ENCODE data around the gene EPB42. TPM values are rescaled to one million over a fixed set of nuclear protein-coding genes. Genes with fewer than 3 reads are reported as not detected.
"Not testable (repeated sequence)": the region's sequence is repeated elsewhere in the genome, so short reads cannot be mapped to it uniquely, and the experiment has no call there.

Gene EPB42
- total and polyA plus RNA-seq, 7 donors, result 0.52 TPM; not detected in 6

DNA sequence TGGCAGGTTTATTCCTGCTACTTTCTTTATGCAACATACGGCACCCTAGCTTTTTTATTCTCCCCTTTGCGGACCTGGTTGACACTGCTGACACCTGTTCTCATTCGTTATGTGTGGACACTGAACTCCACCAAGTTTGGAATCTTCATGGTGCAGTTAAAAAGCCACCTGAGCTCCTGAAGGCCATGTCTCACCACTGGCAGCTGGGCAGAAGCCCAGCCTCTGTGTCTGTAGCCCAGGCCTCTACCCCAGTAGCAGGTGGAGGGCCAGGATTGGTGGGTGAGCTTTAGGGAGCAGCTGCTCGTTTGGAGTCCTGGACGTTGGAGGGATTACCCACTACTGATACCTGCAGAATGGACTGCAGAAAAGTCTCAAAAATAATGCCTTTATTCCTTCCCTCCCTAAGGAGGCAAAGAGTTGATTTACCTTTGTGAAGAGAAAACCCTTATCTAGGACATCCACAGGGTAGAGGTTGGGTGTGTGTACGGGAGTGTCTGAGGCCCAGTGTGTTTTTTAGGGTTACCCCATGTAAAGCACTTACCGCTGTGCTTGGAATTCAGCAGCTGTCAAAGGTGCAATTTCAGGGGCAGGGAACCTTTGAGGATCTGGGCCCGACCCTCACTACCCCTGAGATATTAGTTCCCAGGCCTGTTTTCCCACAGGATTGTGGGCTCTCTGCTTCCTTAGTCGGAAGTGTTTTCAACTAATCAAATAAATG is 36.3 kb downstream of the EPB42 start:
- H3K27ac ChIP-seq, result peak overlapping the region; percentile 88
- DNase-seq (no peak), ATAC-seq (peak in 2 of 4 donors; percentile 0 to 1)
- H3K4me1 ChIP-seq, result peaks cover 38% of the 10 kb centered on the region
- intact Hi-C loops (cut with DNase I), result loop anchor here in 1 of 2 donors (5.0 kb wide), 2 partner anchors 77 to 98 kb away; partner anchors contain the start of gene UBR1
- TF ChIP-seq, protein P1, sequence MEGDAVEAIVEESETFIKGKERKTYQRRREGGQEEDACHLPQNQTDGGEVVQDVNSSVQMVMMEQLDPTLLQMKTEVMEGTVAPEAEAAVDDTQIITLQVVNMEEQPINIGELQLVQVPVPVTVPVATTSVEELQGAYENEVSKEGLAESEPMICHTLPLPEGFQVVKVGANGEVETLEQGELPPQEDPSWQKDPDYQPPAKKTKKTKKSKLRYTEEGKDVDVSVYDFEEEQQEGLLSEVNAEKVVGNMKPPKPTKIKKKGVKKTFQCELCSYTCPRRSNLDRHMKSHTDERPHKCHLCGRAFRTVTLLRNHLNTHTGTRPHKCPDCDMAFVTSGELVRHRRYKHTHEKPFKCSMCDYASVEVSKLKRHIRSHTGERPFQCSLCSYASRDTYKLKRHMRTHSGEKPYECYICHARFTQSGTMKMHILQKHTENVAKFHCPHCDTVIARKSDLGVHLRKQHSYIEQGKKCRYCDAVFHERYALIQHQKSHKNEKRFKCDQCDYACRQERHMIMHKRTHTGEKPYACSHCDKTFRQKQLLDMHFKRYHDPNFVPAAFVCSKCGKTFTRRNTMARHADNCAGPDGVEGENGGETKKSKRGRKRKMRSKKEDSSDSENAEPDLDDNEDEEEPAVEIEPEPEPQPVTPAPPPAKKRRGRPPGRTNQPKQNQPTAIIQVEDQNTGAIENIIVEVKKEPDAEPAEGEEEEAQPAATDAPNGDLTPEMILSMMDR (IDR thresholded peaks at IDR 0.05), result no peak
- peaks cover 2 to 7% of the 10 kb centered on the region in 2 donors for H3K36me3 ChIP-seq (ENCODE audit: insufficient read depth in 1 of 2, low read depth in 1 of 2)
- H3K27me3 ChIP-seq (ENCODE audit: insufficient read depth in 3 of 3, low read length in 2 of 3), result no peaks in the 10 kb centered on the region
- H3K4me3 ChIP-seq, result peak overlapping the region; percentile 88
- no peaks in the 10 kb centered on the region for H3K9me3 ChIP-seq
- 47 to 58% (median 49%) methylated on average over 9 of the region's 9 CpGs for WGBS, 3 donors

DNA sequence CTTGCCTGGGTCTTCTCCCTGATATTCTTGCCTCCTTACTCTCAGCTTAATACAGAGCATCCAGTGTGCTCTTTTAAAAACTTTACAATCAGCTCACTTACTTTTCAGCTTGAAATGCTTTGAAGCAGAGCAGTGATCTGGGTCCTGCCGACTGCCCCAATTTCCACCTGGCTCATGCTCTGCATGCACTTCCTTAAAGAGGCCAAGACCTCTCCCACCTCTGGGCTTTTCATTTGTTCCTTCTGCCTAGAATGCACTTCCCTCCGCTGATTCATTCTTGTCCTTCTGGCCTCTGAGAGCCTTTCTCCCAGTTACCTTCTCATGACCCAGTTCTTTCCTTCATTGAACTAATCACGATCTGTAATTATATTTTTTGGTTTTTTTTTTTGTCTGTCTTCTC is 37.5 kb downstream of the EPB42 start:
- Histone ChIP-seq H3K36me3 (ENCODE audit: insufficient read depth in 1 of 2, low read depth in 1 of 2) (peaks cover 0 to under 1% of the 10 kb centered on the region in 2 donors), H3K27me3 (ENCODE audit: insufficient read depth in 3 of 3, low read length in 2 of 3) (no peaks in the 10 kb centered on the region), H3K27ac (no peak overlapping the region), H3K9me3 (no peaks in the 10 kb centered on the region), H3K4me1 (peaks cover 32% of the 10 kb centered on the region), H3K4me3 (no peak overlapping the region)
- intact Hi-C loops (cut with DNase I), result loop anchor here in 1 of 2 donors (5.0 kb wide), 1 partner anchor 76 kb away; the partner anchor contains the start of gene UBR1
- DNase-seq (no peak), ATAC-seq (no peak)
- 61 to 83% (median 71%) methylated on average over 3 of the region's 3 CpGs for WGBS, 3 donors
- TF ChIP-seq, protein P1 (IDR thresholded peaks at IDR 0.05), result no peak

DNA sequence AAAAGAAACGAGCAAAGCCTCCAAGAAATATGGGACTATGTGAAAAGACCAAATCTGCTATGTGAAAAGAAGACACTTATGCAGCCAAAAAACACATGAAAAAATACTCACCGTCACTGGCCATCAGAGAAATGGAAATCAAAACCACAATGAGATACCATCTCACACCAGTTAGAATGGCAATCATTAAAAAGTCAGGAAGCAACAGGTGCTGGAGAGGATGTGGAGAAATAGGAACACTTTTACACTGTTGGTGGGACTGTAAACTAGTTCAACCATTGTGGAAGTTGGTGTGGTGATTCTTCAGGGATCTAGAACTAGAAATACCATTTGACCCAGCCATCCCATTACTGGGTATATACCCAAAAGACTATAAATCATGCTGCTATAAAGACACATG is 43.7 kb downstream of the EPB42 start:
- H3K4me3 ChIP-seq; intact Hi-C loops (cut with DNase I); H3K27me3 ChIP-seq (ENCODE audit: insufficient read depth in 3 of 3, low read length in 2 of 3); H3K4me1 ChIP-seq; ATAC-seq; H3K9me3 ChIP-seq; DNase-seq; H3K27ac ChIP-seq: not testable (repeated sequence)
- H3K36me3 ChIP-seq (ENCODE audit: insufficient read depth in 1 of 2, low read depth in 1 of 2), result peaks cover 0 to 36% of the 10 kb centered on the region in 2 donors
- 91 to 95% (median 93%) methylated on average over 2 of the region's 2 CpGs for WGBS, 3 donors

DNA sequence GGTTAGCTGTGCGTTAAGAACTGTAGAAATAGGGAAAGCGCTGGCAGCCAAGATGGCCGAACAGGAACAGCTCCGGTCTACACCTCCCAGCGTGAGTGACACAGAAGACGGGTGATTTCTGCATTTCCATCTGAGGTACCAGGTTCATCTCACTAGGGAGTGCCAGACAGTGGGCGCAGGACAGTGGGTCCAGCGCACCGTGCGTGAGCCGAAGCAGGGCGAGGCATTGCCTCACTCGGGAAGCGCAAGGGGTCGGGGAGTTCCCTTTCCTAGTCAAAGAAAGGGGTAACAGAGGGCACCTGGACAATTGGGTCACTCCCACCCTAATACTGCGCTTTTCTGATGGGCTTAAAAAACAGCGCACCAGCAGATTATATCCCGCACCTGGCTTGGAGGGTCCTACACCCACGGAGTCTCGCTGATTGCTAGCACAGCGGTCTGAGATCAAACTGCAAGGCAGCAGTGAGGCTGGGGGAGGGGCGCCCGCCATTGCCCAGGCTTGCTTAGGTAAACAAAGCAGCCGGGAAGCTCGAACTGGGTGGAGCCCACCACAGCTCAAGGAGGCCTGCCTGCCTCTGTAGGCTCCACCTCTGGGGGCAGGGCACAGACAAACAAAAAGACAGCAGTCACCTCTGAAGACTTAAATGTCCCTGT is 45.0 kb downstream of the EPB42 start:
- H3K4me3 ChIP-seq; ATAC-seq; intact Hi-C loops (cut with DNase I); H3K9me3 ChIP-seq; DNase-seq; H3K4me1 ChIP-seq; H3K27ac ChIP-seq; H3K27me3 ChIP-seq (ENCODE audit: insufficient read depth in 3 of 3, low read length in 2 of 3): not testable (repeated sequence)
- H3K36me3 ChIP-seq (ENCODE audit: insufficient read depth in 1 of 2, low read depth in 1 of 2), result peaks cover 0 to 46% of the 10 kb centered on the region in 2 donors
- 96 to 98% (median 97%) methylated on average over 21 to 23 of the region's 25 CpGs for WGBS, 3 donors

DNA sequence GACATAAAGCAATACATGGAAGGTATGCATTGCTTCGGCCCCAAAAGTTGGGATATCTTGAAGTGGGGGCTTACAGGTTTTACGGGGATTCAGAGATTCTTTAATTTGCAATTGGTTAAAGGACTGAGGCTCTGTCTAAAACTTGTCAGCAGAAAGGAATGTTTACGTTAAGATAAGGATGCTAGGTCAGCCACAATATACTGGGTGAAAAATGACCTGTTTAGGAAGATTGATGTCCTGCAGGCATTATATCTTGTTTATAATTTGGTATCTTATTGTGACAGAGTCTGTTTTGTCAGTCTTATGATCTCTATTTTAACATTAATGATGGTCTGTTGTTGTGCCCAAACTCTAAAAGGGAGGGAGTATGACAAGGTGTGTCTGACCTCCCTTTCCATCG is 50.9 kb downstream of the EPB42 start:
- TF ChIP-seq, protein P1 (IDR thresholded peaks at IDR 0.05), result no peak
- peaks cover 0 to 55% of the 10 kb centered on the region in 2 donors for H3K36me3 ChIP-seq (ENCODE audit: insufficient read depth in 1 of 2, low read depth in 1 of 2)

More for the DNA sequence above, 50.9 kb downstream of the EPB42 start:
- H3K27me3 ChIP-seq (ENCODE audit: insufficient read depth in 3 of 3, low read length in 2 of 3), result no peaks in the 10 kb centered on the region
- H3K9me3 ChIP-seq, result no peaks in the 10 kb centered on the region
- WGBS, 3 donors, result 93 to 99% (median 96%) methylated on average over 4 of the region's 4 CpGs
- intact Hi-C loops (cut with DNase I), result no loop called here
- H3K4me1 ChIP-seq, result no peaks in the 10 kb centered on the region
- no peak overlapping the region for H3K4me3 ChIP-seq
- no peak for DNase-seq
- no peak overlapping the region for H3K27ac ChIP-seq
- no peak for ATAC-seq

Data from psoas muscle (tissue), 8 donors.